ENCODE measurements around the gene SERPINA3. TPM values are rescaled to one million over a fixed set of nuclear protein-coding genes. Genes with fewer than 3 reads are reported as not detected.
"Not testable (repeated sequence)": the region's sequence is repeated elsewhere in the genome, so short reads cannot be mapped to it uniquely, and the experiment has no call there.

The SERPINA3 gene
- total RNA-seq, 2 donors from 2014 or later = 5.7 to 11.8 TPM

- DNase-seq = no peak
- no peaks in the 10 kb centered on the region for H3K4me1 ChIP-seq
- intact Hi-C loops (cut with DNase I) = no loop called here
- no peak overlapping the region for H3K4me3 ChIP-seq
- no peaks in the 10 kb centered on the region for H3K36me3 ChIP-seq
- no peaks in the 10 kb centered on the region for H3K9me3 ChIP-seq
- H3K9ac ChIP-seq (ENCODE audit: low read depth in 2 of 2, low read length in 2 of 2) = no peak overlapping the region
- no peaks in the 10 kb centered on the region for H3K27me3 ChIP-seq
- no peak overlapping the region for H3K27ac ChIP-seq
- no peak for TF ChIP-seq CTCF (IDR thresholded peaks at IDR 0.05)
These were observed 23.0 kb downstream of the SERPINA3 start for GRCh38 chr14:94635154-94635553.

- DNase-seq = no peak
- no peak overlapping the region for H3K4me3 ChIP-seq
- intact Hi-C loops (cut with DNase I) = no loop called here
- H3K9me3 ChIP-seq = no peaks in the 10 kb centered on the region
- H3K27ac ChIP-seq = no peak overlapping the region
- no peaks in the 10 kb centered on the region for H3K4me1 ChIP-seq
- H3K9ac ChIP-seq (ENCODE audit: low read depth in 2 of 2, low read length in 2 of 2) = no peak overlapping the region
- no peaks in the 10 kb centered on the region for H3K27me3 ChIP-seq
- H3K36me3 ChIP-seq = no peaks in the 10 kb centered on the region
- no peak for TF ChIP-seq CTCF (IDR thresholded peaks at IDR 0.05)
These were observed 24.7 kb downstream of the SERPINA3 start for GRCh38 chr14:94636744-94637412.

DNA sequence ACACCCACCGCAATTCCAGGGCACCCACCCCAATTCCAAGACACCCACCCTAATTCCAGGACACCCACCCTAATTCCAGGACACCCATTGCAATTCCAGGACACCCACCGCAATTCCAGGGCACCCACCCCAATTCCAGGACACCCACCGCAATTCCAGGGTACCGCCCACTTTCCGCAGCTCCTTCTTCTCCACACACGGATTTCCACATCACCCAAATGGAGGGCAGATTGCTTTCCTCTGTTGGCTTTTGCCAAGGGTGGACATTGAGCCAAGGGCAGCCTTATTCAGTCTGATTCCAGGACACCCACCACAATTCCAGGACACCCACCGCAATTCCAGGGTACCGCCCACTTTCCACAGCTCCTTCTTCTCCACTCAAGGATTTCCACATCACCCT is 25.6 kb downstream of the SERPINA3 start:
- DNase-seq; H3K36me3 ChIP-seq; H3K27me3 ChIP-seq; H3K9me3 ChIP-seq; H3K4me1 ChIP-seq; H3K27ac ChIP-seq; intact Hi-C loops (cut with DNase I); H3K4me3 ChIP-seq; H3K9ac ChIP-seq (ENCODE audit: low read depth in 2 of 2, low read length in 2 of 2): not testable (repeated sequence)

DNA sequence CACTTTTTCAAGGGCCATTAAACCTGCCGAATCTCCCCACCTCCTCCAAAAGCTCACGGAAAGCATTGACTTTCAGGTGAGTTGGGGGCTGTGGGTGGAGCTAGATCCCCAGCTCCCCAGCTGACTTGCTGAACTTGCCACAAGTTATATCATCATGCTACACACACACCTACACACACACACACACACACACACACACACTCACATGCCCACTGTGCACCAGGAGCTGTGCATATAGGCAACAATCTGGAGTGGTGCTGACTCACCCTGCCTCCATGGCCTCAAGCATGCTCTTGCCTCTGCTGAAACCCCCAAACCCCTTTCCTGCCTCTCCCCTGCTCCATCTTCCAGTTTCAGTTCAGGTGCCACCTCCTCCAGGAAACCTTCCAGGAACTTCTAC is 26.1 kb downstream of the SERPINA3 start:
- Histone ChIP-seq H3K4me3 (no peak overlapping the region), H3K27me3 (no peaks in the 10 kb centered on the region), H3K27ac (no peak overlapping the region), H3K9me3 (no peaks in the 10 kb centered on the region), H3K9ac (ENCODE audit: low read depth in 2 of 2, low read length in 2 of 2) (no peak overlapping the region), H3K4me1 (no peaks in the 10 kb centered on the region), H3K36me3 (no peaks in the 10 kb centered on the region)
- no peak for TF ChIP-seq CTCF (IDR thresholded peaks at IDR 0.05)
- intact Hi-C loops (cut with DNase I) = no loop called here
- DNase-seq = no peak

DNA sequence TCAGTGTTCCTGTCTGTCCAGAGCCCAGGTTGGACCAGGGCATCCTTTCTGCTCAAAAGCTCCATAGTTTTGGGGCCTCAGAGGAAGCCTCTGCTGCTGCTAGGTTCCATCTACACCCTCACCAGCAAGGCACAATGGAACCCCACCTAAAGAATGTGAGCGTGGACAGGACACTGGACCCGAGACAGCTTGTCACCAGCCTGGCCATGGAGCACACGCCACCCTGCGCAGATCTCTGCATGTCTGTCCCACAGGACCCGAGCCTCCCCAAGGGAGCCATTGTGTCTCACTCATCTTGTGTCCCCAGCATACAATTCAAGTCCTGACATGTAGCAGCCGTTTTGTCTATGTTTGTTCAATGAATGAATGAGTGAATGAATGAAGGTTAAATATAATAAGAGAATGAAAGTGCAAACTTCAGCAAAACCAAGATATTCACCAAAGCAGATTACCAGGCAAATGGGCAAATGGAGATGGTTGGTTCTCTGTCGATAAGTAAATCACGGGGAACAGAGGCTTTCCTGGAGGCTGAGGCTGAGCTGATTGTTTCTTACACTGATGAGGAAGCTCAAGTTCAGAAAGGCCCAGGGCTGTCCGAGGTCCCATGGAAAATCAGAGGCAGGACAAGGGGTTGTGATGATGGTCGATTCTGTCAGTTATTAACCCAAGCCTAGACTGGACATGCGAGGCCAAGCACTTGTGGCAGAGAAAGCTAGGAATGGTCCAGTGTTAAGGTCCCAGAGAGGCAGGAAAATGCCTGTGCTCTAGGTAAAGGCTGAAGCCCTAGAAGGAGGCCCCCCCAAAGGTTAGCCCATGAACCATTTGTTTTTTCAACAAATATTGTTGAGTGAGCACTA is 27.0 kb downstream of the SERPINA3 start:
- H3K9me3 ChIP-seq = no peaks in the 10 kb centered on the region
- H3K4me1 ChIP-seq = no peaks in the 10 kb centered on the region
- intact Hi-C loops (cut with DNase I) = no loop called here
- DNase-seq = no peak
- H3K4me3 ChIP-seq = no peak overlapping the region
- H3K9ac ChIP-seq (ENCODE audit: low read depth in 2 of 2, low read length in 2 of 2) = no peak overlapping the region
- H3K27ac ChIP-seq = no peak overlapping the region
- no peaks in the 10 kb centered on the region for H3K27me3 ChIP-seq
- no peaks in the 10 kb centered on the region for H3K36me3 ChIP-seq
- TF ChIP-seq CTCF (IDR thresholded peaks at IDR 0.05) = no peak

Measured in colonic mucosa (tissue), 4 donors.